K562 (cell line): ENCODE measurements around the gene TMSB4X.

ENCODE experiments used
- ADNP ChIP-seq: fragments of 200-800 bp; sonication (Bioruptor generic); IDR thresholded peaks from 2 replicates; pipeline ENCODE4 v1.6.1; 2016; ENCODE audit warnings: missing genetic modification characterization, missing compliant biosample characterization
- EZH2 ChIP-seq: IDR thresholded peaks from 2 replicates; pipeline ENCODE4 v1.6.1; 2012; ENCODE audit warnings: low read depth, mild to moderate bottlenecking, inconsistent platforms, low read length, borderline replicate concordance
- JUND ChIP-seq, 2 experiments: IDR thresholded peaks; 2 replicates in 1 of 2; 3 replicates in 1 of 2; pipeline ENCODE4 v1.6.1; 2011; ENCODE audit warnings: borderline replicate concordance in 2 of 2, low read depth in 2 of 2, low read length in 2 of 2, improper control_type of control experiment in 1 of 2, missing biosample characterization in 1 of 2, missing genetic modification characterization in 1 of 2, missing genetic modification reagents in 1 of 2
- L3MBTL2 ChIP-seq: fragments of 450-650 bp; IDR thresholded peaks from 2 replicates; pipeline ENCODE4 v1.6.1; 2016; ENCODE audit warnings: mild to moderate bottlenecking, moderate library complexity
- POLR3A ChIP-seq: IDR thresholded peaks from 2 replicates; pipeline ENCODE4 v1.6.1; 2011; ENCODE audit warnings: borderline replicate concordance, mild to moderate bottlenecking, moderate library complexity; ENCODE audit not compliant: insufficient read length, insufficient read depth; ENCODE audit errors: extremely low read depth
- PURB ChIP-seq: sonication (generic); formaldehyde crosslinking; IDR thresholded peaks from 2 replicates; pipeline ENCODE4 v1.9.0; 2021; ENCODE audit warnings: low read depth, mild to moderate bottlenecking, missing genetic modification reagents
- SP2 ChIP-seq: IDR thresholded peaks from 2 replicates; pipeline ENCODE4 v1.6.1; 2011; ENCODE audit warnings: mild to moderate bottlenecking, low read depth, low read length, moderate library complexity; ENCODE audit not compliant: poor library complexity, severe bottlenecking; ENCODE audit errors: extremely low read depth
- TFE3 ChIP-seq: fragments of 450-650 bp; formaldehyde crosslinking; IDR thresholded peaks from 2 replicates; pipeline ENCODE4 v1.4.0; 2020; ENCODE audit warnings: mild to moderate bottlenecking, mixed read lengths
- ZBTB49 ChIP-seq: sonication (generic); formaldehyde crosslinking; IDR thresholded peaks from 2 replicates; pipeline ENCODE4 v1.8.0; 2022; ENCODE audit warnings: missing genetic modification reagents, mild to moderate bottlenecking, borderline replicate concordance
- ZNF143 ChIP-seq: sonication (generic); formaldehyde crosslinking; IDR thresholded peaks from 2 replicates; pipeline ENCODE4 v1.9.0; 2022; ENCODE audit warnings: mild to moderate bottlenecking, missing genetic modification reagents
- ZNF23 ChIP-seq: fragments of 250-450 bp; sonication (Bioruptor Pico); IDR thresholded peaks from 2 replicates; pipeline ENCODE4 v1.4.0; 2020; ENCODE audit warnings: mild to moderate bottlenecking
- ZNF316 ChIP-seq: fragments of 450-650 bp; IDR thresholded peaks from 2 replicates; pipeline ENCODE4 v1.6.1; 2016

- TF ChIP-seq EZH2 (no peak), ADNP (tag) (no peak), TFE3 (CRISPR knock-in tag) (no peak), ZNF316 (no peak), L3MBTL2 (peak; percentile 57; the same call in 1 of the 2 replicates), JUND (IDR thresholded peaks at IDR 0.05; ENCODE audit: borderline replicate concordance, low read depth, low read length) (peak; percentile 87), JUND (tag; IDR thresholded peaks at IDR 0.05; ENCODE audit: borderline replicate concordance, low read depth, low read length) (no peak; the same call in 1 of the 3 replicates), ZNF143 (CRISPR knock-in tag) (no peak), POLR3A (no peak), PURB (CRISPR knock-in tag) (no peak), SP2 (no peak), ZBTB49 (CRISPR knock-in tag) (no peak), ZNF23 (CRISPR knock-in tag) (no peak)
Measured at GRCh38 chrX:12974796-12975669, at the start of gene TMSB4X.
